LNCaP clone FGC (cell line): ENCODE data around the gene ZFAND4.

Experiments used
- DNase-seq: peaks from one replicate; pipeline ENCODE4 v3.0.0-alpha.2; 2011; ENCODE audit warnings: low read depth
- H3K4me3 ChIP-seq: 2 replicates; pipeline ENCODE4 v1.5.1; 2011; ENCODE audit warnings: mild to moderate bottlenecking, low read depth, low read length, control low read depth
- CTCF ChIP-seq: IDR thresholded peaks from 2 replicates; pipeline ENCODE4 v1.5.1; 2012; ENCODE audit warnings: mild to moderate bottlenecking; ENCODE audit not compliant: control insufficient read depth, insufficient read depth; ENCODE audit errors: extremely low read depth

The ZFAND4 gene

GRCh38 chr10:45647118-45647517 is 25.5 kb downstream of the ZFAND4 start:
- H3K4me3 ChIP-seq: no peak overlapping the region
- TF ChIP-seq CTCF: no peak
- no peak for DNase-seq

GRCh38 chr10:45646384-45647050 is 26.1 kb downstream of the ZFAND4 start:
- no peak for TF ChIP-seq CTCF
- no peak overlapping the region for H3K4me3 ChIP-seq
- DNase-seq: peak; percentile 41

DNA sequence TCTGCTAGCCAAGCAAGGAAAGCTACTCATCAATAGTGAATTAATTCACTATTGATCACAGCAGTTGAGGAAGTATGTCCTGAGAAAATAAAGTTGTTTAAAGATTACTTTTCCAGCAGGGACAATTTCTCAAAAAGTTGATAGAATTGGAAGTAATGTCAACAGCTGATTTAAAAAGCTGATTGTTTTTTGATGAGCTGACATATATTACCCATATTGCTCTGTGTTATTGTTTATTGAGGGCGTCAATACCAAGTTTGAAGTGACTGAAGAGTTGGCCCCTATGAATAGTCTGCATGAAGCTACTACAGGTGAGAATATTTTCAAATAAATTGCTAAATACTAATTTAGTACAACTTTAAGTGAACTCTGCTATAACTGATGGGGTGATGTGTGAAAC is 28.0 kb downstream of the ZFAND4 start:
- no peak for DNase-seq
- TF ChIP-seq CTCF: no peak
- no peak overlapping the region for H3K4me3 ChIP-seq

DNA sequence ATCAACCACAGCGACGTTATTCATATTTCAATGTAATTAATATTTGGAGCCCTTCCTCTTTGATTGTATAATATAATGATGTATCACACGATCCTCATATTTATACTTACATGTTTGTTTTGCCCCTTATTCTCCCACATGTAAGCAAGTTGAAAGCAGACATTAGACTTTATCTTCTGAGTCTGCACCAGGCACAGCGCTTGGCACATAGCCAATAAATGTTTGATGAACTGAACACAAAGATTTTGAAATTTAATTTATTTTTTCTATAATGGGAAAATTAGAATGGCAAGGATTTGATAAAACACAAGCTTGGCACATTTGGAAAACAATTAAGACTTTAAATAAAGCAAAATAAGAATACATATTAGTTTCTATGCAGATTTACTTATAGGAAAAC is 31.6 kb downstream of the ZFAND4 start:
- DNase-seq: no peak
- no peak for TF ChIP-seq CTCF
- no peak overlapping the region for H3K4me3 ChIP-seq

- no peak for DNase-seq
- no peak for TF ChIP-seq CTCF
- no peak overlapping the region for H3K4me3 ChIP-seq
These were observed 32.5 kb downstream of the ZFAND4 start for GRCh38 chr10:45640049-45640448.

DNA sequence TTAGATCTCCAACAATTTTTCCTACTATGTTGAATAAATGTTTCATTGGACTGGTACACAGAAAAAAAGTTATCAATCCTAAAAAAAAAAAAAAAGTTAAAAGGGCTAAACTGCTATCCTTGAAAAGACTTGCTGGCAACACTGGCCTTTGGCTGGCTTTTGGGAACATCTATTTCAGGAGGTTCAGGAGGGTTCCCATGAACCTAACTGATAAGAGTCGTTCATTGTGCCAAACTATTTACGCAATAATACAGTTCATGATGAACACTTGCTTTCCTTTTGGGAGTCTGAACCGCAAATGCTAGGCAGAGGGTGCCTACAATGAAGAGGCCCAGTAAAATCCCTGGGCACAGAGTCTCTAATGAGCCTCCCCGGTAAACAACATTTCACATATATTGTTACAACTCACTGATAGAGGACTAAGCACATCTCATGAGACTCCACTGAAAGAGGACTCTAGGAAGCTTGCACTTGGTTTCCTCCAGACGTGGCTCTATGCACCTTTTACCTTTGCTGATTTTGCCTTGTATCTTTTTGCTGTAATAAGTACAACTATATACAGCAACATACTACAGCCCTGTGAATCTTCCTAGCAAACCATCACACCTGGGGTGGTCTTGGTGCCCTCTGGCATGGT is 45.0 kb downstream of the ZFAND4 start:
- no peak for DNase-seq
- TF ChIP-seq CTCF: no peak
- H3K4me3 ChIP-seq: no peak overlapping the region

DNA sequence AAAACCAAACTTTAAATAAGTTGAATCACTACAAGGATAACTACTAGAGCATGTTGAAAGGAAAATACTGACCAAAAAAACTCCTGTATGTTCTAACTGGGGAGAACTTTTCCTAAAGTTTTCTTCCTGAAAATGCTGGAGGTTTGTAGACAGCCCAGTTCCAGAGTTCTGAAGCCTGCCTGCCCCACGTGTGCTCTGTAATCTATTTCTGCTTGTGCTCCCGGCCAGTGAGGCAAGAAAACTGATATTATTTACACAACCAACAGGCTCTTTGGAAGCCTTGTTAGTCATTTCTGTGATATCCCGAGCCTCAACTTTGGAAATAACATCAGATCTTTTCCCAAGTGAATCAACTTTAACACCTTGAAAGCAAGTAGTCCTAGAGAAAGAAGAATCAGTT is 46.7 kb downstream of the ZFAND4 start:
- H3K4me3 ChIP-seq: no peak overlapping the region
- TF ChIP-seq CTCF: no peak
- no peak for DNase-seq
